ENCODE data around the gene WRNIP1. TPM values are rescaled to one million over a fixed set of nuclear protein-coding genes. Genes with fewer than 3 reads are reported as not detected.

The WRNIP1 gene
- total RNA-seq, 2 experiments from 2014 or later = 48.2 to 49.6 TPM

DNA sequence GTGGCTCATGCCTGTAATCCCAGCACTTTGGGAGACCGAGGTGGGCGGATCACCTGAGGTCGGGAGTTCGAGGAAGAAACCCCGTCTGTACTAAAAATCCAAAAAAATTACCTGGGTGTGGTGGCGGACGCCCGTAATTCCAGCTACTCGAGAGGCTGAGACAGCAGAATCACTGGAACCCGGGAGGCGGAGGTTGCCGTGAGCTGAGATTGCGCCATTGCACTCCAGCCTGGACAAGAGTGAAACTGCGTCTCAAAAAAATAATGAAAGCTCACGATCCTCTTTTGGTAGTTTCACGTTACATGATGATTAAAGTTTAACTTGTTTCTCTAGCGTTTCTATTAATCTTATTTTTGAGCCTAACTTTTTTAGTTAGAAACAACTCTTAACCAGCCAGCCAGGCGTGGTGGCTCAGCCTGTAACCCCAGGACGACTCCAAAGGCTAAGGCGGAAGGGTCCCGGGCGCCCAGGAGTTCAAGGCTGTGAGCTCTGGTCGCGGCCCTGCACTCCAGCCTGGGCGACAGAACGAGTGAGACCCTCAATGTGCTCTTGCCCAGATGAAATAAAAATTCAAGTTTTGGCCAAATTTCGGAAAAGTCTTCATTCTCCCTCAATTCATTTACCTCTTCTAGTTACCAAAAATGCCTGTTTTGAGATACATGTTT, 1.2 kb upstream of the WRNIP1 start:
- ChIA-PET POLR2A (interaction anchor here (0.6 to 1.9 kb wide), 5 partner anchors 7 to 1257 kb away, joined by 3 to 7 read pairs (median 3); partner anchors contain the start of gene SERPINB1), CTCF (interaction anchor here (1.0 to 6.7 kb wide), 3 partner anchors 13 to 30 kb away, joined by 3 to 109 read pairs (median 76); partner anchors contain the start of gene MYLK4)
- Mint-ChIP-seq H3K4me3 (peak overlapping the region; percentile 92), H3K36me3 (ENCODE audit: low read depth) (peaks cover 22% of the 10 kb centered on the region), H3K9me3 (ENCODE audit: insufficient read depth) (no peaks in the 10 kb centered on the region), H3K4me1 (ENCODE audit: low read depth) (peaks cover 48% of the 10 kb centered on the region), H3K27ac (peak overlapping the region; percentile 97), H3K27me3 (ENCODE audit: low read depth) (no peaks in the 10 kb centered on the region)
- ATAC-seq = no peak
- DNase-seq = no peak

GRCh38 chr6:2764610-2765165, 505 bp upstream of the WRNIP1 start:
- POLR2A ChIA-PET = interaction anchor here (1.1 to 1.9 kb wide), 7 partner anchors 8 to 301 kb away, joined by 3 to 7 read pairs (median 5); partner anchors contain the start of genes MYLK4 and SERPINB1
- ATAC-seq = peak; percentile 75
- H3K9me3 Mint-ChIP-seq (ENCODE audit: insufficient read depth) = no peaks in the 10 kb centered on the region

GRCh38 chr6:2765896-2766766, 938 bp downstream of the WRNIP1 start:
- POLR2A ChIA-PET = interaction anchor here (0.7 to 2.4 kb wide), 12 partner anchors 8 to 300 kb away, joined by 3 to 7 read pairs (median 4); partner anchors contain the start of genes MYLK4 and SERPINB1
- peak overlapping the region; percentile 88 for H3K4me3 Mint-ChIP-seq
- H3K4me1 Mint-ChIP-seq (ENCODE audit: low read depth) = peaks cover 53% of the 10 kb centered on the region
- H3K9me3 Mint-ChIP-seq (ENCODE audit: insufficient read depth) = no peaks in the 10 kb centered on the region
- peaks cover 38% of the 10 kb centered on the region for H3K36me3 Mint-ChIP-seq (ENCODE audit: low read depth)
- CTCF ChIA-PET = interaction anchor here (0.6 to 2.7 kb wide), 19 partner anchors 11 to 223 kb away, joined by 3 to 26 read pairs (median 5); partner anchors contain the start of genes MYLK4 and SERPINB1
- H3K27me3 Mint-ChIP-seq (ENCODE audit: low read depth) = no peaks in the 10 kb centered on the region
- DNase-seq (peak; percentile 54), ATAC-seq (peak; percentile 3)
- peak overlapping the region; percentile 97 for H3K27ac Mint-ChIP-seq

More at GRCh38 chr6:2764610-2765165, 505 bp upstream of the WRNIP1 start:
- peaks cover 25% of the 10 kb centered on the region for H3K36me3 Mint-ChIP-seq (ENCODE audit: low read depth)
- peak; percentile 76 for DNase-seq
- no peaks in the 10 kb centered on the region for H3K27me3 Mint-ChIP-seq (ENCODE audit: low read depth)
- CTCF ChIA-PET = interaction anchor here (0.7 to 2.6 kb wide), 4 partner anchors 14 to 225 kb away, joined by 3 to 14 read pairs (median 5); partner anchors contain the start of gene MYLK4
- H3K4me1 Mint-ChIP-seq (ENCODE audit: low read depth) = peaks cover 49% of the 10 kb centered on the region
- H3K4me3 Mint-ChIP-seq = peak overlapping the region; percentile 92
- H3K27ac Mint-ChIP-seq = peak overlapping the region; percentile 97

DNA sequence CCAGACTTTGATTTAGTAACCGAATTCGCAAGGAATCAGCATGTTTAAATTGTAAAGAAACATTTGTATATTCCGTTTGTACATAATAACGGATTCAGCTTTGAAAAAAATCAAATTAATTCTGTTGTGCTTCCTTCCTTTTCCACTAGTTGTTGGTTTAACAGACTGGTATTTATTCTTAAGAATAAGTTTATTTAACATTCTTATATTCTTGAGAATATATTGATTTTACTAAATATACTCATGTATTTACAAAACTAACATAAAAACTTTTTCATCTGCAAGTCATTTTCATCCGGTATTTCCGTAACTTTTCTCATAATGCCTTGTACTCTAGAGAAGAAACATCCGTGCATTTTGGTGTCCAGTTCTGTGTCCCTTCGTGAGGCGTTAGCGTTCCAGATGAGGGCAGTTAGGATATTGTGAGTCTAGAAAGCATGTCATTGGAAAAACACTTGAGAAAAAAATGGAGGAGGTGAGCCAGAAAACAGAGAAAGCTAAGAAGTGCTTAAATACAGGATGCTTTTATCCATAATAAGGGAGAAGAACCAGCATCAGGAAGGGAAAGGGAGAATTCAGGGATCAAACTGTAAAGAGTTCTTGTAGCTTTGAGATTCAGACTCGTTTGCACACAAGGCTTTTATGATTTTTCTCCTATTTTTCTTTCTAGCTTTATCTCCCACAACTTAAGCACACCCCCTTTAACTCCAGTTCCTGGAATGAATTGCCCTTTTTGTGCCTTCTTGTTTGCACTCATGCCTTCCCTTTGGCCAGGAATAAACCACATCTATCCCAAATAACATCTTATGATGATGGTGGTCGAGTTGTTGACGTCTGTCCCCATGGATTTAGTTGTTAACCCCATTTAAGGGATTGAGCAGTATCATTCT, 1.8 kb downstream of the WRNIP1 start:
- ChIA-PET POLR2A (interaction anchor here (1.4 to 2.4 kb wide), 3 partner anchors 12 to 174 kb away, joined by 4 to 7 read pairs (median 5); no protein-coding TSS in a partner anchor), CTCF (interaction anchor here (1.1 to 2.7 kb wide), 12 partner anchors 9 to 222 kb away, joined by 3 to 26 read pairs (median 6); partner anchors contain the start of genes MYLK4 and SERPINB1)
- Mint-ChIP-seq H3K9me3 (ENCODE audit: insufficient read depth) (no peaks in the 10 kb centered on the region), H3K4me3 (peak overlapping the region; percentile 88), H3K27me3 (ENCODE audit: low read depth) (no peaks in the 10 kb centered on the region), H3K27ac (peak overlapping the region; percentile 90), H3K36me3 (ENCODE audit: low read depth) (peaks cover 44% of the 10 kb centered on the region), H3K4me1 (ENCODE audit: low read depth) (peaks cover 50% of the 10 kb centered on the region)
- no peak for DNase-seq
- no peak for ATAC-seq

DNA sequence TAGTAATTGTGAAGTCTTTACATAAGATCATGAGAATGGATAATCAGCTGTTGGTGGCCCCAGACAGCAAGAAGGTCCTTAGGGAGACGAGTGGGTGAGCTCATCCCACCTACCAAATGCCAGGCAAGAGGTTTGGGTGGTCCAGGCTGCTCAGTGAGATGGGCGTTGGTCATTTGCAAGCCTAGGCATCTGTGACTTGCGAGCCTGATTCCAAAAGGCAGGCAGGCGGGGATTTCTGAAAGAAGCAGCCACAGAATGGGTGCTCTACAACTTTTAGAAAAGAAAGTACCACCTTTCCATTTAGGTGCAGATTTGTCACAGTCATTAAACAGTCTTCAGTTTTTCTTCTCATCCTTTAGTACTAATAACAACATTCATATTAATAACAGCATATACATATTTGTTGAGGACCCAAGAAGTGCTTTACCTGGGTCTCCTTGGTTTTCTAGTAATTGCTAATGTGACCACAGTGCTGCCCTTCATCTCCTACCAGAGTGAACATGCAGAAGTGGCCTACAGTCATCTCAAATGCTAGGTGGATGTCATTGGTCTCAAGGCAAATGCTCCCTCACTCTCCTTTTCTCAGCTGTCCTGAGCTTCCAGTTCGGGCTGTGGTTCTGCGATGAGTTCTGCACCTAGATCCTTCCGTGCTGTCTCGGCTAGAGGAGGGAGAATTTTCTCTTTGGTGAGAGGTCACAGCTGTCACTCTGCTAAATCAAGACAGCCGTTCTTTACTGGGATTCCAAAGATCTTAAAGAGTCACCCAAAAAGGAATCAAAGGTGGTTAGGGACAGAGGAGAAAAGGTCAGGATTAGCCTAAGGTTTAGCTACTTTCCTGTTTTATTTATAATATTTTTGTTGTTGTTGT, 2.7 kb downstream of the WRNIP1 start:
- DNase-seq (no peak), ATAC-seq (no peak)
- ChIA-PET POLR2A (interaction anchor here (0.8 to 2.4 kb wide), 6 partner anchors 11 to 300 kb away, joined by 3 to 7 read pairs (median 4); partner anchors contain the start of genes RIPK1 and SERPINB1), CTCF (interaction anchor here (0.9 to 2.7 kb wide), 20 partner anchors 9 to 483 kb away, joined by 3 to 26 read pairs (median 5); partner anchors contain the start of genes MYLK4 and SERPINB1)
- Mint-ChIP-seq H3K27me3 (ENCODE audit: low read depth) (no peaks in the 10 kb centered on the region), H3K36me3 (ENCODE audit: low read depth) (peaks cover 51% of the 10 kb centered on the region), H3K4me3 (peak overlapping the region; percentile 88), H3K9me3 (ENCODE audit: insufficient read depth) (no peaks in the 10 kb centered on the region), H3K4me1 (ENCODE audit: low read depth) (peaks cover 50% of the 10 kb centered on the region), H3K27ac (peak overlapping the region; percentile 18)

DNA sequence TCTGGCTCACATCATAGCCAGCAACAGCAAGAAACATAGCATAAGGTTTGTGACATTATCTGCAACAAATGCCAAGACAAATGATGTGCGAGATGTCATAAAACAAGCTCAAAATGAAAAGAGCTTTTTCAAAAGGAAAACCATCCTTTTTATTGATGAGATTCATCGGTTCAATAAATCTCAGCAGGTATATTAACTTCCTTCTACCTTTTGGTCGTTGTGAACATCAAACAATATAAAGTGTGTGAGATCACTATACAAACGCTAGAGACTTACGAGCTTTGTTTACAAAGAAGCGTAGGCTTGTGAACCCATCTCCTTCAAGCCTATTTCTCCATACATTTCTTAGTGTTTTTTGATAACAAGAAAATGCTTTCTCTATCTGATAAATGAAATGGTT, 3.5 kb downstream of the WRNIP1 start:
- ATAC-seq (no peak), DNase-seq (no peak)
- Mint-ChIP-seq H3K9me3 (ENCODE audit: insufficient read depth) (no peaks in the 10 kb centered on the region), H3K4me1 (ENCODE audit: low read depth) (peaks cover 57% of the 10 kb centered on the region), H3K4me3 (peak overlapping the region; percentile 88), H3K27ac (peak overlapping the region; percentile 31), H3K27me3 (ENCODE audit: low read depth) (no peaks in the 10 kb centered on the region), H3K36me3 (ENCODE audit: low read depth) (peaks cover 59% of the 10 kb centered on the region)
- CTCF ChIA-PET = interaction anchor here (0.9 to 2.7 kb wide), 13 partner anchors 10 to 483 kb away, joined by 3 to 26 read pairs (median 6); partner anchors contain the start of genes MYLK4 and SERPINB1
- POLR2A ChIA-PET = interaction anchor here (0.7 to 1.4 kb wide), 4 partner anchors 73 to 299 kb away, joined by 3 to 7 read pairs (median 4); partner anchors contain the start of genes RIPK1 and SERPINB1

GRCh38 chr6:2770171-2770570, 5.0 kb downstream of the WRNIP1 start:
- DNase-seq (no peak), ATAC-seq (no peak)
- Mint-ChIP-seq H3K27ac (no peak overlapping the region), H3K9me3 (ENCODE audit: insufficient read depth) (no peaks in the 10 kb centered on the region), H3K4me1 (ENCODE audit: low read depth) (peaks cover 49% of the 10 kb centered on the region), H3K36me3 (ENCODE audit: low read depth) (peaks cover 69% of the 10 kb centered on the region), H3K27me3 (ENCODE audit: low read depth) (no peaks in the 10 kb centered on the region), H3K4me3 (no peak overlapping the region)
- CTCF ChIA-PET = interaction anchor here (0.6 to 2.1 kb wide), 6 partner anchors 9 to 32 kb away, joined by 3 to 13 read pairs (median 4); partner anchors contain the start of gene MYLK4
- POLR2A ChIA-PET = no interaction called here

DNA sequence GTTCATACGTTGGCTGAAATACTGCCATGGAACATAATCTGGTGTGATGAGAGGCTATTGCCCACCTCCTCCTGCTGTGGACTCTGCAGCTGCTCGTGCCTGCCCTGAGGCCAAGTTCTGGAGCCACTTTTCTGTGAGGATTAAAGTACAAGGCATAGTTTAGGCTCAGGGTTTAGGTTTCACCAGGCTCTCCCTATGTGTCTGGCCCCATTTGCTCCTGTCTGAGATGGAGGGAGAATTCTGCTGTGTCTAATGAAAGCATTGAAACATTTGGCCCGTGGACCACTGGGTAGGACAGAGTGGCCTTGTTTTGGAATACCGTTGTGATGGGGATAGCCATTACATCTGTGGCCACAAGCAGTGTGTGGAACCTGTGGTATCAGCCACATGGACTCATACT, 5.9 kb downstream of the WRNIP1 start:
- H3K27me3 Mint-ChIP-seq (ENCODE audit: low read depth) = no peaks in the 10 kb centered on the region
- peaks cover 74% of the 10 kb centered on the region for H3K36me3 Mint-ChIP-seq (ENCODE audit: low read depth)
- H3K4me1 Mint-ChIP-seq (ENCODE audit: low read depth) = peaks cover 51% of the 10 kb centered on the region
- ChIA-PET POLR2A (no interaction called here), CTCF (interaction anchor here (1.4 to 2.1 kb wide), 2 partner anchors 20 to 21 kb away, joined by 4 to 13 read pairs; partner anchors contain the start of gene MYLK4)
- ATAC-seq = no peak
- no peak overlapping the region for H3K27ac Mint-ChIP-seq
- DNase-seq = no peak
- no peaks in the 10 kb centered on the region for H3K9me3 Mint-ChIP-seq (ENCODE audit: insufficient read depth)
- no peak overlapping the region for H3K4me3 Mint-ChIP-seq

GRCh38 chr6:2772840-2773239, 7.6 kb downstream of the WRNIP1 start:
- Mint-ChIP-seq H3K27me3 (ENCODE audit: low read depth) (no peaks in the 10 kb centered on the region), H3K36me3 (ENCODE audit: low read depth) (peaks cover 68% of the 10 kb centered on the region), H3K4me3 (no peak overlapping the region), H3K9me3 (ENCODE audit: insufficient read depth) (no peaks in the 10 kb centered on the region), H3K27ac (no peak overlapping the region), H3K4me1 (ENCODE audit: low read depth) (peaks cover 42% of the 10 kb centered on the region)
- ATAC-seq = no peak
- DNase-seq = no peak
- ChIA-PET POLR2A (interaction anchor here (0.8 to 1.3 kb wide), 2 partner anchors 69 to 73 kb away, joined by 3 read pairs; partner anchors contain the start of gene SERPINB1), CTCF (interaction anchor here (0.9 to 5.3 kb wide), 10 partner anchors 10 to 180 kb away, joined by 3 to 31 read pairs (median 4); no protein-coding TSS in a partner anchor)

All from activated CD8-positive, alpha-beta T cell treated with anti-CD3 and anti-CD28 coated beads, Interleukin-2, amount 10 ng/mL, durations not matched to agents 7 days and 5 days (primary cell).